Activated T-cell treated with anti-CD3 and anti-CD28 coated beads, Interleukin-2, amount 50 U/mL, for 24 hours (primary cell): ENCODE results near the gene CPED1.
A peak's percentile ranks its signal among the peaks of the same experiment; 100 is the strongest.
"Not testable (repeated sequence)": the region's sequence is repeated elsewhere in the genome, so short reads cannot be mapped to it uniquely, and the experiment has no call there.

ENCODE experiments used
- DNase-seq: peaks from one replicate; pipeline ENCODE4 v3.0.0-alpha.2; 2020
- H3K27ac Mint-ChIP-seq: 2 replicates; pipeline ENCODE4 v1.8.0; 2020; ENCODE audit warnings: mild to moderate bottlenecking, mixed read lengths
- H3K27me3 Mint-ChIP-seq: 2 replicates; pipeline ENCODE4 v1.8.0; 2020; ENCODE audit warnings: mixed read lengths
- H3K36me3 Mint-ChIP-seq: 2 replicates; pipeline ENCODE4 v1.8.0; 2020; ENCODE audit warnings: low read depth, mixed read lengths
- H3K4me1 Mint-ChIP-seq: 2 replicates; pipeline ENCODE4 v1.8.0; 2020; ENCODE audit warnings: low read depth, mixed read lengths
- H3K4me3 Mint-ChIP-seq: 2 replicates; pipeline ENCODE4 v1.8.0; 2020; ENCODE audit warnings: mild to moderate bottlenecking, moderate library complexity, mixed read lengths
- H3K9me3 Mint-ChIP-seq: 2 replicates; pipeline ENCODE4 v1.8.0; 2020; ENCODE audit warnings: mixed read lengths

The CPED1 gene

DNA sequence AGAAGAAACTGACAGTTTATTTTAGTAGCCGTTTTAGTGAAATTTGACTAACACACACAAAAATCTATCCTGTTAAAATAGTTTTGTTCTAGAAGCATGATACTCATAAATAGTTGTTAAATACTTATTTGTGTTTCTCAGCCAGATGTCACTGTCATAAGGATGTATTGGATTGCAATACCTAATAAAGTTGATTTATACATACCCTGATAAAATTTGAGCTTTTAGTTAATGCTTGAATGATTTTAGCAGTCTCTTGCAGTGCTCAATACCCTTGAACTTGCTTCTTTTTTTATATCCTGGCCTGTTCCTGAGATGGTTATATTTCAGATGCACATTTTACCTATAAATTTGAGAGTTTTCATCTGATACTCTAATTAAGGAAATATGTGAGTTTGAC, 27.8 kb upstream of the CPED1 start:
- Mint-ChIP-seq H3K4me1 (peaks cover 30% of the 10 kb centered on the region), H3K27ac (no peak overlapping the region), H3K27me3 (no peaks in the 10 kb centered on the region), H3K4me3 (no peak overlapping the region), H3K9me3 (no peaks in the 10 kb centered on the region), H3K36me3 (peaks cover 73% of the 10 kb centered on the region)
- no peak for DNase-seq

DNA sequence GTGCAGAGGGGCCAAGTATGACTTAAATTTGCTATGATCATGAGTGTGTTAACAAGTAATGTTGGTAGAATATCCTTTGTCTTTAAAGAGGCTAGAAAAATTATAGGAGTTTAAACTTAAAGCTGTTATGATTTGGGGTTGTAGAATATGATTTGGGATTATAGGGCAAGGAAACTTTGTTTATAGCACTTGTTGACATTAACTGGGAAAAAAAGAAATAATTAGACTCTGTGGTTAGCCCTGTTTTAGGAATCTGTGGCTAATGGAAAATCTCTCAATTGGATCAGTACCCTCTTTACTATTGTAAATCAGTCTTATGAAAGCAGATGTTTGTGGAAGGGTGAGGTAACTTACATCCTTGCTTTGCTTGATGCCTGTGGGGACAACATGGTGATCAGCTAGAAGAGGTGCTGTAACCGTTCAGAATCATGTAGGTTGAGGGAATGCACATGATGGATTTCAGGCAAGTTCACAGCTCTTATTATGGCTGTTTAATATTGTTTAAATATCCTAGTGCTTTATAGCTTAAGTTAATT, 26.8 kb upstream of the CPED1 start:
- H3K4me1 Mint-ChIP-seq = peaks cover 24% of the 10 kb centered on the region
- no peaks in the 10 kb centered on the region for H3K27me3 Mint-ChIP-seq
- no peak overlapping the region for H3K27ac Mint-ChIP-seq
- no peak for DNase-seq
- peaks cover 72% of the 10 kb centered on the region for H3K36me3 Mint-ChIP-seq
- no peaks in the 10 kb centered on the region for H3K9me3 Mint-ChIP-seq
- H3K4me3 Mint-ChIP-seq = no peak overlapping the region

DNA sequence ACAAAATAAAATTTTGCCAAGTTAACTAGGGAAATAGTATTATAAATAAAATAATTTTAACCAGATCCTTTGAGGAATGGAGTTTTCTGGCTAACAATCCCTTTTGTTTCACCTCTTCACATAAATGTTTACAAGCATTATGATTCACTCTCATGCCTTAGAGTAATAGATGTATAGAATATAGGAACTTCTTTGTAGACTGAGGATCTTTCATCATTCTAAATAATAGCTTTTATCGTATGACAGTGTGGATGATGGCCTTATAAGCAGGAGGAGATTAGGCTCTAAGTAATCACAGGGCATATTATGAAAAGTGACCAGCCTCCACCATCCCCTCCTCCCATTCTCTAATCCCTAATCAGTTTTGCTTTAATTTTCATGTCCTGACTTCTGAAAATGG, 24.4 kb upstream of the CPED1 start:
- Mint-ChIP-seq H3K9me3 (no peaks in the 10 kb centered on the region), H3K27me3 (no peaks in the 10 kb centered on the region), H3K4me1 (peaks cover 20% of the 10 kb centered on the region), H3K27ac (no peak overlapping the region), H3K36me3 (peaks cover 70% of the 10 kb centered on the region), H3K4me3 (no peak overlapping the region)
- DNase-seq = no peak

DNA sequence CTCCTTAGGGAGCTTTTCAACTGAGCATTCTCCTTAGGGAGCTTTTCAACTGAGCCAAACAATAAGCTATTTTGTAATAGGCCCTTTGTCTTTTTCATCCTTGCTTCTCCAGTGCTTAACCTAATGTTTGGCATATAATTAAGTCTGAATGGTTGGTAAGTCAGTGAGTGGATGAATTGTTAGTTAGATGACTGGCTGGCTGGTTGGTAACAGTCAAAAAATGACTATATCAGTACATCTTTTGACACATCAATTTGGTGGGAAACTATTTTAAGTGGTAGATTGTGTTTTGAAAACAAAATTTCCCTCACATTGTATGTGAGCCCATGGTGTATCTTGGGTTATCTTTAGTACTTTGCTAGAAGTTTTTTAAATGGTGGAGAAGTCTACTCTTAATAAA, 21.6 kb upstream of the CPED1 start:
- H3K36me3 Mint-ChIP-seq = peaks cover 69% of the 10 kb centered on the region

DNA sequence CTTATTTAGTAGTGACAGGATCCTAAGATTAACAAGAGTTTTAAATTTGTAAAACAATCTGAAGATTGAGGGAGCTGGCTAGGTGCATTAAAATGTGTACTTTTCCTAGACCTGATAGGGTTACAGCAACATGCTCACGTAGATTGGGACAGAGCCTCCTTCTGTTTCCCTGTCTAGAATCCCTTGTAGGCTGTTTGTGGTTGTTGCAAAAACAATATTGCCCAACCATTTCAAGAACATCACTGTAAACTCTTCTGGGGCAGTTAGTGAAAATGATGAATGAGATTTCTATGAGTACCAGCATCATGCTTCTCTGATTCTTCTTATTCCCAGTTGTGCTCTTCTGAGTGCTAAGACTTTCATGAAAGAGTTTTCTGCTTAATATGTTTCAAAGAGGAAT, 14.7 kb upstream of the CPED1 start:
- Mint-ChIP-seq H3K27ac (no peak overlapping the region), H3K4me3 (no peak overlapping the region), H3K4me1 (no peaks in the 10 kb centered on the region), H3K9me3 (no peaks in the 10 kb centered on the region), H3K27me3 (no peaks in the 10 kb centered on the region), H3K36me3 (peaks cover 69% of the 10 kb centered on the region)
- no peak for DNase-seq

More for the DNA sequence above, 21.6 kb upstream of the CPED1 start:
- DNase-seq = no peak
- Mint-ChIP-seq H3K27ac (peak overlapping the region; percentile 44), H3K4me3 (no peak overlapping the region), H3K9me3 (no peaks in the 10 kb centered on the region), H3K27me3 (no peaks in the 10 kb centered on the region), H3K4me1 (peaks cover 6% of the 10 kb centered on the region)

DNA sequence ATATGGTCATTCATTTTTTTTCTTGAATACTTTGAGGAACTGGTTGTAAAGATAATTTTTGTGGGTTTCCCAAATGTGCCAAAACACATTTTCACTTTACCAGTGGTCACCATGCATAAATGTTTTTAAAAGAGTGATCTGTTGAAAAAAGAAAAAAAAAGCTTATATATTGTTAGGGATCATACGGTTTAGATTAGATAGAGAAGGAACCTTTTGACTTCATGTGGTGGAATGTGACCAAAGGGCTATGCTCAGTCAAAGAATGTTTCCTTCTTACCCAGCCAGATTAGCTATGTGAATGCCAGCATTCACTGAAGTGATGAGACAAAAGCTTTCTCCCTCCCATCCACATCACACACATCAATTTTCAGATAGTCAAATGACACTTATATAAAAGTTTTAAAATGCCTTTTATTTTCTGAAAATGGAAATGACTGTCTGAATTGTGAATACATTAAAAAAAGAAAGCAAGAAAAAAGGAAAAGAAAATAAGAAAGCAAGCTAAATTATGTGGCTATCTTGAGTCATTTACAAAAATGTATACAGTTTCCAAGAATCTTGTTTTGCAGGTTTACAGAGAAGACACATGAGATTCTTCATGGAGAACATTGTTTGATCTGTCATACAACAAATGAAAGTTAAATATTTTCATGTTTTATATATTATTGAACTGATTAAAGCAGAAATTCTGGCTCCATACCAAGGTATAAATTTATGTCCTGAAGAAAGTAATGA, 8.6 kb upstream of the CPED1 start:
- H3K4me3 Mint-ChIP-seq = no peak overlapping the region
- peaks cover 12% of the 10 kb centered on the region for H3K4me1 Mint-ChIP-seq
- no peaks in the 10 kb centered on the region for H3K9me3 Mint-ChIP-seq
- no peak overlapping the region for H3K27ac Mint-ChIP-seq
- H3K27me3 Mint-ChIP-seq = peaks cover 7% of the 10 kb centered on the region
- peaks cover 20% of the 10 kb centered on the region for H3K36me3 Mint-ChIP-seq
- DNase-seq = no peak

DNA sequence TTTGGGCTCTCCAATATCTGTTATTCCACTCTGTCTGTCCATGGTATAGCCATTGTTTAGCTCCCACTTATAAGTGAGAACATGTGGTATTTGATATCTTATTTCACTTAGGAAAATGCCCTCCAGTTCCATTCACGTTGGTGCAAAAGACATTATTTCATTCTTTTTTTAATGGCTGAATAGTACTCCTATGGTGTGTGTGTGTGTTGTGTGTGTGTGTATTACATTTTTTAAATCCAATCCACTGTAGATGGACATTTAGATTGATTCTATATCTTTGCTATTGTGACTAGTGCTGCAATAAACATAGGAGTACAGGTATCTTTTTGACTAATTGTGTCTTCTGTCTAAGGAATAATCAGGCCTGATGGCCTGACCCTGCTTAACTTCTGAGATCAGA, 7.4 kb upstream of the CPED1 start:
- DNase-seq = no peak

DNA sequence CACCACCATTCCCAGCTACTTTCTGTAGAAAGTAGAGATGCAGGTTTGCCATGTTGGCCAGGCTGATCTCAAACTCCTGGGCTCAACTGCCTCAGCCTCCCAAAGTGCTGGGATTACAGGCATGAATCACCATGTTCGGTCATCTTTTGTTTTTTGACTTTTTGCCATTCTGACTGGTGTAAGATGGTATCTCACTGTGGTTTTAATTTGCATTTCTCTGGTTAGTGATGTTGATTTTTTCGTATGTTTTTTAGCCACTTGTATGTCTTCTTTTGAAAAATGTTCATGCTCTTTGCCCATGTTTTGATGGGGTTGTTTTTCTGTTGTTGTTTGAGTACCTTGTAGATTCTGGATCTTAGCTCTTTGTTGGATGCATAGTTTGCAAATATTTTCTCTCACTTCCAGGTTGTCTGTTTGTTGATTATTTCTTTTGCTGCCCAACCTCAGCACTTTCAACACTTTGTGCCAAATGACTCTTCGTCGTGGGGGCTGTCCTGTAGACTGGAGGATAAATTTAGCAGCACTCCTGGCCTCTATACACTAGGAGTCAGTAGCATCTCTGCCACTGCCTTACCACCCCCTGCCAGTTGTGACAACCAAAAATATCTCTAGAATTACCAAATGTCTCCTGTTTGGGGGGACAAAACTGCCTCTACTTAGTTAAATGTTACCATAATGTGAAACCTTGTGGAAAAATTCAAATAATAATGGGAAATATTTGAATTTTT, 6.5 kb upstream of the CPED1 start:
- H3K36me3 Mint-ChIP-seq = peaks cover 2% of the 10 kb centered on the region
- H3K27ac Mint-ChIP-seq = no peak overlapping the region
- peaks cover 12% of the 10 kb centered on the region for H3K4me1 Mint-ChIP-seq
- no peak for DNase-seq
- peaks cover 18% of the 10 kb centered on the region for H3K27me3 Mint-ChIP-seq
- no peaks in the 10 kb centered on the region for H3K9me3 Mint-ChIP-seq
- no peak overlapping the region for H3K4me3 Mint-ChIP-seq

More for the DNA sequence above, 7.4 kb upstream of the CPED1 start:
- Mint-ChIP-seq H3K36me3 (peaks cover 11% of the 10 kb centered on the region), H3K27ac (no peak overlapping the region), H3K27me3 (peaks cover 10% of the 10 kb centered on the region), H3K4me1 (peaks cover 12% of the 10 kb centered on the region), H3K9me3 (no peaks in the 10 kb centered on the region), H3K4me3 (no peak overlapping the region)

DNA sequence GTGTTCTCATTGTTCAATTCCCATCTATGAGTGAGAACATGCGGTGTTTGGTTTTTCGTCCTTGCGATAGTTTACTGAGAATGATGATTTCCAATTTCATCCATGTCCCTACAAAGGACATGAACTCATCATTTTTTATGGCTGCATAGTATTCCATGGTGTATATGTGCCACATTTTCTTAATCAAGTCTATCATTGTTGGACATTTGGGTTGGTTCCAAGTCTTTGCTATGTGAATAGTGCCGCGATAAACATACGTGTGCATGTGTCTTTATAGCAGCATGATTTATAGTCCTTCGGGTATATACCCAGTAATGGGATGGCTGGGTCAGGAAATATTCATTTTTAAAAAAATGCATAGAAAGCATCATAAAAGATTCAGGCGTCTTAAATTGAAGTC, 4.9 kb upstream of the CPED1 start:
- not testable (repeated sequence) for H3K36me3 Mint-ChIP-seq, DNase-seq, H3K27ac Mint-ChIP-seq, H3K9me3 Mint-ChIP-seq, H3K4me3 Mint-ChIP-seq
- Mint-ChIP-seq H3K27me3 (peaks cover 33% of the 10 kb centered on the region), H3K4me1 (peaks cover 22% of the 10 kb centered on the region)

DNA sequence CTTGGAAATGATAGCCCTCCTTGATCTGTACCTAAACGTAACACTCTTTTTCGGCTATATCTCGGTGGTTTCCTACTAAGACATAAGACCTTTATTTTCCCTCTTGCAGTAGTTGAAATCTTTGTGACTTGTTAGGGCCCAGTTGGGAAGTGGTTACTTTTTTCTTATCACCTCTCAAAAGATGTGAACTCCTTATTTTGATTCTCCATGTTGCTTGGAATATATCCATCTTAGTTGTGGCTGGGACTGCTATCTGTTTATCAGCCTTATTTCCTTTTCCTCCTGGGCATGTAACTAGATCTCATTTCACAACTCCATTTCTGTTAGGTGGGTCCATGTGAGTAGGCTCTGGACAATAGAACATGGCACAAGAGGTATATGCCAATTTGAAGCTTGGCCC, 4.1 kb upstream of the CPED1 start:
- H3K36me3 Mint-ChIP-seq = no peaks in the 10 kb centered on the region
- H3K9me3 Mint-ChIP-seq = no peaks in the 10 kb centered on the region
- H3K4me3 Mint-ChIP-seq = no peak overlapping the region
- H3K27ac Mint-ChIP-seq = no peak overlapping the region
- peaks cover 41% of the 10 kb centered on the region for H3K27me3 Mint-ChIP-seq
- no peak for DNase-seq
- peaks cover 29% of the 10 kb centered on the region for H3K4me1 Mint-ChIP-seq

DNA sequence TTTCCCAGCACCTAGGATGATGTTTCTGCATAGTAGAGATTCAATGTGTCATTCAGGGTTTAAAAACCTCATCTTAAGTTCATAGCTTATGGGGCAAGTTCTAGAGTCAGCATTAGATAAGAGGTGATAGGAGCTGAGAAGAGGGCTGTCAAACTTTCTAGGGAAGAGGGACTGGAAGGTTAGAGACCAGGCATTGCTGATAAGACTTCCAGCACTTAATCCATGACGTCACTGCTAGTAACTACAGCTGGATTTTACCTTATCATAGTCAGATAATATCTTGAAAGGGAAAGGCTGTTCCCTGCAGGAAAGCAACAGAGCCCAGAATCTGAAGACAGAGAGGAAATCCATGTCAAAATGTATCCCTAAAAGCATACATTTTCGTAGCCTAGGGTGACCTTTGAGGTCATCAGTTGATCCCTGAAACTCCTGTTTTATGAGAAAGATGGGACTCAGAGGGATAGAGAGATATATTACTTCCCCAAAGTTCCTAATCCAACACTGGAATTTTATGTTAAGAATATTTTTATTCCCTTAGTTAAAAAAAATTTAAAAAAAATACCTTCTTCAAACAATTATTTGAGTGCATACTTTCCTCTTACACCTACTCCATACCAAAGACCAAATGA, 3.3 kb upstream of the CPED1 start:
- Mint-ChIP-seq H3K4me3 (no peak overlapping the region), H3K27ac (no peak overlapping the region), H3K36me3 (no peaks in the 10 kb centered on the region), H3K27me3 (peaks cover 49% of the 10 kb centered on the region), H3K4me1 (peaks cover 25% of the 10 kb centered on the region), H3K9me3 (no peaks in the 10 kb centered on the region)
- DNase-seq = no peak

DNA sequence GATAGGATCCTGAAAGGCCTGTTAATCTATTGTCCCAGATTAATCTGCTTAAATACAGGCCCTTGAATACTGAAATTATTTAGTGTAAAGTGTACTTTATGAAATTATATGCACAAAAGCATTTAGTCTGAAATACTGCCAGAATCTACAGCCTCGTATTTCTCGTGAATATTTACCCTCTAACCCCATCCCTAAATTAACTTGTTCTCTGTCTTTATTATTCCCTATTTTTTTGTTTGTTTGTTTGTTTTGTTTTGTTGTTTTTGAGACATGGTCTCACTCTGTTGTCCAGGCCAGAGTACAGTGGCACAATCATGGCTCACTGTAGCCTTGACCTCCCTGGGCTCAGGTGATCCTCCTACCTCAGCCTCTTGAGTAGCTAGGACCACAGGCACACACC, 2.7 kb upstream of the CPED1 start:
- Mint-ChIP-seq H3K4me3 (no peak overlapping the region), H3K27me3 (peaks cover 55% of the 10 kb centered on the region), H3K9me3 (no peaks in the 10 kb centered on the region), H3K27ac (no peak overlapping the region), H3K36me3 (no peaks in the 10 kb centered on the region), H3K4me1 (peaks cover 25% of the 10 kb centered on the region)
- DNase-seq = no peak

DNA sequence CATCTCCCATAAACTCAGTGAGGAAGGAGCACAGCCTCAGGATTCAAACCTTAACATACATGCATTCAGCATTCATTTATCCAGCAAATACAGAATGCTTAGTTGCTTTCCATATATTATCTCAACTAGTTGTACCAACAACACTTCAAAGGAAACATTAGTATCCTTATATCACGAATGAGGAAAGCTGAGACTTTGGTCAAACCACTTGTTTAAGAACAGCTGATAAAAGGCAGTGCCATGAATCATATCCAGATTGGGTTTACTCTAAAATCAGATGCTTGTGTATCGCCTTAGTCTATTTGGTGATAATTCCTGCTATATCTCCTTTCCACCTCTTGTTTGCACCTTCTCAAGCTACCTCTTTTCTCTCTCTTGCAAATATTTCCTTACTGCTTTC, 1.9 kb upstream of the CPED1 start:
- no peaks in the 10 kb centered on the region for H3K9me3 Mint-ChIP-seq
- H3K4me1 Mint-ChIP-seq = peaks cover 24% of the 10 kb centered on the region
- no peaks in the 10 kb centered on the region for H3K36me3 Mint-ChIP-seq
- H3K27ac Mint-ChIP-seq = no peak overlapping the region
- no peak for DNase-seq
- H3K4me3 Mint-ChIP-seq = no peak overlapping the region
- peaks cover 60% of the 10 kb centered on the region for H3K27me3 Mint-ChIP-seq

DNA sequence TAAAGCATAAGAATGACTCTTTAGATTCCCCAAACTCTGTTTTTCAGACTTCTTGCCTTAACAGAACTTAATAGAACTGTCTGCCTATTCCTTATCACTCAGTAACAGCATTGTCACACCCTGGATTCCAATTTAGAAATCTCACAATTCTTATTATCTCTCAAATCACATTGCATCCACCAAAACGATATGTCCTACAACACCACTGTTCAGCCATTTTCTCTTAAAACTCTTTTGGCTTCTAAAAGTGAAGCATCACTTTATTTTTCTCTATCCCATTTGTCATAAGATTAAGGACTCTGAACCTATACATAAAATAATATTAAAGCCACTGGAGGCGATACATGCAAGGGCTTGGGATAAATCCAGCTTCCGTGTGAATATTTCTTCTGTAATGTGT, 1.2 kb upstream of the CPED1 start:
- Mint-ChIP-seq H3K27me3 (peaks cover 64% of the 10 kb centered on the region), H3K9me3 (no peaks in the 10 kb centered on the region), H3K36me3 (no peaks in the 10 kb centered on the region), H3K4me1 (peaks cover 18% of the 10 kb centered on the region), H3K27ac (no peak overlapping the region), H3K4me3 (no peak overlapping the region)
- DNase-seq = no peak
